ENCODE results near the gene IGFBPL1.

Gene IGFBPL1

GRCh38 chr9:38393128-38393796 lies 31.0 kb downstream of the IGFBPL1 start:
- H3K27ac ChIP-seq = peak overlapping the region; percentile 83; the same call in 1 of the 2 replicates

GRCh38 chr9:38392235-38393127 lies 31.8 kb downstream of the IGFBPL1 start, which contains the start of gene ALDH1B1:
Gene ALDH1B1, plus strand, starts transcription at chr9:38392702. Its CDS starts 3,047 bp downstream, at chr9:38395749.
- TF ChIP-seq CTCF (conservative IDR thresholded peaks at IDR 0.05) = peak; percentile 47
- peak within 1 kb of the TSS; percentile 83; the same call in 1 of the 2 replicates for H3K27ac ChIP-seq

More at GRCh38 chr9:38393128-38393796, 31.0 kb downstream of the IGFBPL1 start:
- TF ChIP-seq CTCF (conservative IDR thresholded peaks at IDR 0.05) = no peak; the same call in 1 of the 2 replicates

GRCh38 chr9:38391278-38392118 lies 32.8 kb downstream of the IGFBPL1 start:
- H3K27ac ChIP-seq = peak overlapping the region; percentile 83; the same call in 1 of the 2 replicates
- no peak for TF ChIP-seq CTCF (conservative IDR thresholded peaks at IDR 0.05)

GRCh38 chr9:38390851-38391250 lies 33.4 kb downstream of the IGFBPL1 start:
- TF ChIP-seq CTCF (conservative IDR thresholded peaks at IDR 0.05) = no peak
- no peak overlapping the region for H3K27ac ChIP-seq

GRCh38 chr9:38390442-38390841 lies 33.8 kb downstream of the IGFBPL1 start:
- H3K27ac ChIP-seq = no peak overlapping the region
- no peak for TF ChIP-seq CTCF (conservative IDR thresholded peaks at IDR 0.05)

- no peak overlapping the region for H3K27ac ChIP-seq
- no peak for TF ChIP-seq CTCF (conservative IDR thresholded peaks at IDR 0.05)
Measured at GRCh38 chr9:38389313-38389712, 34.9 kb downstream of the IGFBPL1 start.
